Lower leg skin (tissue), 4 donors: ENCODE measurements around the gene CHM. TPM values are rescaled to one million over a fixed set of nuclear protein-coding genes. Genes with fewer than 3 reads are reported as not detected.

Source experiments
- DNase-seq, 2 donors: peaks; one replicate each; pipeline ENCODE4 v3.0.0-alpha.2; 2019; ENCODE audit warnings: low spot score in 2 of 2
- H3K4me3 ChIP-seq: fragments of 200-600 bp; sonication (generic); 2 replicates; pipeline ENCODE4 v1.5.1; 2017; ENCODE audit warnings: mild to moderate bottlenecking, low read depth; ENCODE audit not compliant: poor library complexity, severe bottlenecking
- CTCF ChIP-seq, 3 donors: fragments of 450-650 bp; IDR thresholded peaks; one replicate each; pipeline ENCODE4 v1.5.1; 2016; ENCODE audit warnings: antibody characterized with exemption in 3 of 3, mild to moderate bottlenecking in 3 of 3, moderate library complexity in 2 of 3
- POLR2A ChIP-seq, 2 donors: fragments of 450-650 bp; IDR thresholded peaks; one replicate each; pipeline ENCODE4 v1.6.1; 2016 to 2017; ENCODE audit warnings: antibody characterized with exemption in 2 of 2, mild to moderate bottlenecking in 1 of 2, moderate library complexity in 1 of 2
- WGBS, 2 donors: methylation state at CpG; one replicate each; pipeline ENCODE4 v1.1.5; 2018; 5-methylcytosine and 5-hydroxymethylcytosine counted together
- intact Hi-C: fragments of 100-400 bp; cut with DNase I; formaldehyde crosslinking; loops from one replicate; pipeline ENCODE4 v1.15.0; 2023; ENCODE audit warnings: low total_unique reads
- total RNA-seq, 4 donors: library from RNA; depleted of rRNA; stranded (reverse); fragments of >200 nt; gene quantifications; one replicate each; pipeline ENCODE4 v1.1.0, GENCODE V29; 2016

Gene CHM
- total RNA-seq, 4 donors from 2014 or later = 9.7 to 15.1 (median 12.7) TPM

GRCh38 chrX:85907316-85907715 is 140.0 kb downstream of the CHM start:
- WGBS, 2 donors = 96 to 98% methylated on average over 3 of the region's 3 CpGs
- TF ChIP-seq POLR2A (IDR thresholded peaks at IDR 0.05) (no peak), CTCF (IDR thresholded peaks at IDR 0.05) (no peak)
- no peak overlapping the region for H3K4me3 ChIP-seq
- DNase-seq = no peak
- intact Hi-C loops = no loop called here

GRCh38 chrX:85906399-85906798 is 141.0 kb downstream of the CHM start:
- 84 to 92% methylated on average over 2 of the region's 2 CpGs for WGBS, 2 donors

GRCh38 chrX:85905851-85906250 is 141.5 kb downstream of the CHM start:
- intact Hi-C loops = no loop called here
- 75 to 88% methylated on average over 3 of the region's 3 CpGs for WGBS, 2 donors
- DNase-seq = no peak
- H3K4me3 ChIP-seq = no peak overlapping the region
- TF ChIP-seq POLR2A (IDR thresholded peaks at IDR 0.05) = no peak
- no peak for TF ChIP-seq CTCF (IDR thresholded peaks at IDR 0.05)

More at GRCh38 chrX:85906399-85906798, 141.0 kb downstream of the CHM start:
- no peak for TF ChIP-seq POLR2A (IDR thresholded peaks at IDR 0.05)
- no peak for TF ChIP-seq CTCF (IDR thresholded peaks at IDR 0.05)
- intact Hi-C loops = no loop called here
- no peak overlapping the region for H3K4me3 ChIP-seq
- no peak for DNase-seq

- TF ChIP-seq CTCF (IDR thresholded peaks at IDR 0.05) = no peak
- no peak for TF ChIP-seq POLR2A (IDR thresholded peaks at IDR 0.05)
- DNase-seq = no peak
- intact Hi-C loops = no loop called here
- no peak overlapping the region for H3K4me3 ChIP-seq
- 70 to 74% methylated on average over 5 of the region's 5 CpGs for WGBS, 2 donors
These were observed 143.5 kb downstream of the CHM start for GRCh38 chrX:85903692-85904471.

- DNase-seq = no peak
- intact Hi-C loops = no loop called here
- TF ChIP-seq POLR2A (IDR thresholded peaks at IDR 0.05) = no peak
- TF ChIP-seq CTCF (IDR thresholded peaks at IDR 0.05) = no peak
- WGBS, 2 donors = 61 to 86% methylated on average over 7 of the region's 7 CpGs
- H3K4me3 ChIP-seq = no peak overlapping the region
These were observed 149.8 kb downstream of the CHM start for GRCh38 chrX:85897362-85898126.
